ENCODE results near the gene SLC35F2.

DNA sequence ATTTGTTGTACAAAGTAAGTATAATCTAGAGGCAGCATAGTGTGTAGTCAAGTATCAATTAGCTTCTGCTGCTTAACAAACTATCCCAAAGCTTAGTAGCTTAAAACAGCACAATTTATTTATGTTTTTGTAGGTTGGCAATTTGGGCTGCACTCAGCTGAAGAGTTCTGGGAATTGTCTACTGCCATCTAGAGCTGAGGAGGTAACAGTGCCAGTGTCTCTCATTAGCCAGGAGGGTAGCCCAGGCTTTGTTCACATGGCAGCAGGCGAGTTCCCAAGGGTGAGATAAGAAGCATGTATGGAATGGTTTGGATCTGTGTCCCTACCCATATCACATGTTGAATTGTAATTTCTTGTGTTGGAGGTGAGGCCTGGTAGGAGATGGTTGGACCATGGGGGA lies 100.9 kb downstream of the SLC35F2 start:
- TF ChIP-seq, protein P1, sequence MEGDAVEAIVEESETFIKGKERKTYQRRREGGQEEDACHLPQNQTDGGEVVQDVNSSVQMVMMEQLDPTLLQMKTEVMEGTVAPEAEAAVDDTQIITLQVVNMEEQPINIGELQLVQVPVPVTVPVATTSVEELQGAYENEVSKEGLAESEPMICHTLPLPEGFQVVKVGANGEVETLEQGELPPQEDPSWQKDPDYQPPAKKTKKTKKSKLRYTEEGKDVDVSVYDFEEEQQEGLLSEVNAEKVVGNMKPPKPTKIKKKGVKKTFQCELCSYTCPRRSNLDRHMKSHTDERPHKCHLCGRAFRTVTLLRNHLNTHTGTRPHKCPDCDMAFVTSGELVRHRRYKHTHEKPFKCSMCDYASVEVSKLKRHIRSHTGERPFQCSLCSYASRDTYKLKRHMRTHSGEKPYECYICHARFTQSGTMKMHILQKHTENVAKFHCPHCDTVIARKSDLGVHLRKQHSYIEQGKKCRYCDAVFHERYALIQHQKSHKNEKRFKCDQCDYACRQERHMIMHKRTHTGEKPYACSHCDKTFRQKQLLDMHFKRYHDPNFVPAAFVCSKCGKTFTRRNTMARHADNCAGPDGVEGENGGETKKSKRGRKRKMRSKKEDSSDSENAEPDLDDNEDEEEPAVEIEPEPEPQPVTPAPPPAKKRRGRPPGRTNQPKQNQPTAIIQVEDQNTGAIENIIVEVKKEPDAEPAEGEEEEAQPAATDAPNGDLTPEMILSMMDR (IDR thresholded peaks at IDR 0.05) = no peak
- no peak for TF ChIP-seq POLR2A (IDR thresholded peaks at IDR 0.05)
- no peak for TF ChIP-seq EP300 (IDR thresholded peaks at IDR 0.05)
- TF ChIP-seq POLR2AphosphoS5 (IDR thresholded peaks at IDR 0.05) = no peak

Data from gastroesophageal sphincter (tissue), 3 donors.